Measurements from ENCODE around the gene AUTS2. TPM values are rescaled to one million over a fixed set of nuclear protein-coding genes. Genes with fewer than 3 reads are reported as not detected.

The AUTS2 gene
- polyA plus RNA-seq, 1 donor = 110 TPM

DNA sequence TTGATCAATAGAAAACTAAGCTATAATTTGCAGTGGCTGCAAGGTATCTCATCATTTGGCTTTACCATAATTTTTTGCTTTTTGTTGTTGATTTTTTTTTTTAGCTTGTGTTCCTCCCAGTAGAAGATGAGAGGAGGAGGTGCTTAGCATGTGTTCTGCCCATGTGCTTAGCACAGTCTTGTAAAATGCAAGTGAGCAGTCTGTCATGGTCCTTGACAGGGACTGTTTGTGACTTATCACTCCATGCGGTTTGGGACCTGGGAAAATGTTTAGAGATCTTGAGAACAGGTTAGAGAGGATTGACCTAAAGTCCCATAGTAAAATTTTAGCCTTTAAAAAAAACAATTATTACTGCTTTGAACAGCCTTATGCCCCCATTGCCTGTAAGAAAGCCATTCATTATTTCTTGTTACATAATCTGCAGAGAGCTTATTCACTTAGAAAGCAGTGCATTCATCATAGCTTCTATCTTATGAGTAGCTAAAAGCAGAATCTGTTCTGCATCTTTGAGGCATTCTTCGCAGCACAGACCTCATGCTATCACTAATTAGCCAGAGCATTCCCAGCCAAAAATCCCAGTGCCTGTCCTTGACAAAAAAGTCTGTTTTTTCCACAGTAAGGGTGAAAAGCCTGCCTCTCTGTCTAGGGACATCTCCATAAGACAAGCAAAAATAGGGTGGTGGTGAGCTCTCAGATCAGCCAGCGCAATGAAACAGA, 784.9 kb downstream of the AUTS2 start:
- DNase-seq = no peak

DNA sequence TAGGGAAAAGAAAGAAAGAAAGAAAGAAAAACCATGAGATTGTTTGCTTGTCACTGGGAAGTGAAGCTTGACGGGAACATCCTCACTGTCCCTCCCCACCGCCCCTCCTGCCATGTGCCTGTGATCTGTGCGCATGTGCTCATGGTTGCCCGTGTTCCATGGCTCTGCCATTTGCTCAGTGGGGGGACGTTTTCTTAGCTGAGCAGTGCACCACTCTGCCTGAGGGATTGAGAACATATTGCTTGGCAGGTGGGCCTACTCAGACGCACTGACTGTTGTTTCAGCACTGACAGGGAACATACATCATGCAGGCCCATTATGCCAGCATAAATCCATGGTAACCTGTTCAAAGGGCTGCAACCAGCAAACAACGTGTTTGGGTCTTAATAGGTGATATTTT, 785.7 kb downstream of the AUTS2 start:
- DNase-seq = no peak

DNA sequence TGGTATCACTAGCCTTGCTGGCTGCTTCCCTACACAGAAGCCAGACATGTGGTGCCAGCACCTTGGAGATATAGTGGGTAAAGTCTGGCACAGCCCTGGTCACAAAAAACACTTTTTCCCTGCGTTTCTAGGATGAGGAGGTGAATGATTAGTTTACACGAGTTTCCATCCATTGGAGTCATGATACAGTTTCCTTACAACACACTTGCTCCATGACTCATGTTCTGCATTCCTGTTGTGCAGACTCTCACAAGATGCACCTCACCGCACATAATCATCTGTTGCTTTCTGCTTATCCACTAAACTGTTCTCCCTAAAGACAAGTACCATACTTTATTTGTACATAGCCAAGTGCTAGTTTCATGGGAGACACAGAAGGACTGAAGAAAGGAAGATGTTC, 786.6 kb downstream of the AUTS2 start:
- no peak for DNase-seq

DNA sequence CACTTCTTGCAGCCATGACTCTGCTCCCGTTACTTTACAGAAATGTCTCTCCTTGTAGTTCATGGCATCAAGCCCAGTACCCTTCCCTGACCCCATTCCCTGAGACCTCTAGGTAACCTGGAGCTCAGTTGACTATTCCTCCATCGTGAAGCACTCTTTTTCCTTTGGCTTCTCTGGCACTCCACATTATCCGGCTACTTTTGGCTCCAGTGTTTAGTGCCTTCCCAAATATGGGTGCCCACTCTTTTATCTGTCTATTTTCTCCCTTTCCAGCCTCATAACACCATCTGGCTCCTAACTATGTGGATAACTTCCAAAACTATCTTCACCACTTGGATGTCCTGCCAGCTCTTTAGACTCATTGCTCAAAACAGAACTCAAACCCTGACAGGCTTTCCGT, 788.9 kb downstream of the AUTS2 start:
- DNase-seq = no peak

DNA sequence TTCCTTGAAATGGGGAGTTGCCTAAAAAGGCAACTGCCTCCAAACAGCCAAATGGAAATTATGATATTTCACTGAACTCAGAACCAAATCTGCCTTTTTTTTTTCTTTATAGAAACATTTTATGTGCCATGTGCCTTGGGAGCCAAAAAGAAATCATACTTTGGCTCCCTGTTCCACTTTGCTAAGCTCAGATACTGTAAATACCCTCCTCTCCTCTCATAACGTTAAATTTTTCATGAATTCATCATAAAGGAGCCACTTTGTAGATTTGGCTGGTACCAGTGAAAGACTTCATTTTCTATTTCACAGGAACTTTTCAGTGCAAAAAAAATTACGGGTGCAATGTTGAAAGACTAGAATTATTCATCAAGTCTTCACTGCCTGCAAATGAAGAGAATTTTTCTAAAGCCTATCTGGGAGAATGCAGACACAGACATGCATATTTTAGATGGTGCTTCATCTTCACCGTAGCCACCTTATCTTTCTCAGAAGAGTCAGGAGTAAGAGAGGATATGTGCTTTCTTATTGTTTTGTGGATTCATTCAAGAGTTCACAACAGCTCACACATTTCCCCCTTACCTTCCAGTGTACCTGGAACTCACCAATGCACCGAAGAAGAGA, 791.4 kb downstream of the AUTS2 start:
- DNase-seq = no peak

DNA sequence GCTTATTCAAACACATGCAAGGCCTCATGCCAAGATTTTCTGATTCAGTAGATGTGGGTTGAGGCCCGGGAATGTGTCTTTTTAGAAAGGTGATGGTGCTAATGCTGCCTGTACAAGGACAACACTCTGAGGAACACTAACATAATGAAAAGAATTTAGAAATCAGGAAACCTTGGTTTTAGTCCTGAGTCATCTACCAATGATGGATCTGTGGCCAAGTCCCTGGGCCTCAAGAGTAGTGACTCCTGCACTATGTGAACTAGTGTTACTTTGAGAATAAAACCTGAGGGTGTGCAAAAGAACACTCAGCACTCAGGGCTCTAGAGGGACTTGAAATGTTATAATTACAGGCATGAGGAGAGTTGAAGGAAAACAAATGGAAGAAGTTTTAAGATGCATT, 792.0 kb downstream of the AUTS2 start:
- DNase-seq = no peak

DNA sequence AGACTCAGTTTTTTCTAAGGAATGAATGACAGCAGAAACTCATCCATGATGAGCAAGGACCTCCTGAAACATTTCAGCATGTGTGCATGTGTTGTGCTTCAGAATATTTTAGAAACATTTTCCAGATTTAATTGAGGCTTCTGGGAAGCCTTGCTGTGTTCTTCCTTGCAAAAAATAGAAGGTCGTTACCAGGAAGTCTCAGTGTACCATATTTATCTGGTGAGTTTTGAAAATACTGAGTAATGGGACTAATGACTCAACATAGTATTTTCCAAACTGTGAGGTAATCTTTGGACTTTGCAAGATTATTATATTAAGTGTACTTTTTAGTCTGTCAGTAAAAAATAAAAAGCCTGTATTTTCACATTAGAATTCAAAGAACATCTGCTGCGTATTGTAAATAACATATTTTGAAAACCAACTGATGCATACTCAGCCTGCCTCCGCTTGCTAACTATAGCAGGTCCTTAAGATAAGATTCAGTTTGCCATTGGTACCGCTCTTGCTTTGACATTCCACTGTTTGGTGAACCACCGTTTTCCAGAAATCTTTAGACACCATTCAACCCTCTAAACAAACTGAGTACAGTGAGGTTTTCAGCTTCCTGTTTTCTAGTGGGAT, 794.1 kb downstream of the AUTS2 start:
- no peak for DNase-seq

DNA sequence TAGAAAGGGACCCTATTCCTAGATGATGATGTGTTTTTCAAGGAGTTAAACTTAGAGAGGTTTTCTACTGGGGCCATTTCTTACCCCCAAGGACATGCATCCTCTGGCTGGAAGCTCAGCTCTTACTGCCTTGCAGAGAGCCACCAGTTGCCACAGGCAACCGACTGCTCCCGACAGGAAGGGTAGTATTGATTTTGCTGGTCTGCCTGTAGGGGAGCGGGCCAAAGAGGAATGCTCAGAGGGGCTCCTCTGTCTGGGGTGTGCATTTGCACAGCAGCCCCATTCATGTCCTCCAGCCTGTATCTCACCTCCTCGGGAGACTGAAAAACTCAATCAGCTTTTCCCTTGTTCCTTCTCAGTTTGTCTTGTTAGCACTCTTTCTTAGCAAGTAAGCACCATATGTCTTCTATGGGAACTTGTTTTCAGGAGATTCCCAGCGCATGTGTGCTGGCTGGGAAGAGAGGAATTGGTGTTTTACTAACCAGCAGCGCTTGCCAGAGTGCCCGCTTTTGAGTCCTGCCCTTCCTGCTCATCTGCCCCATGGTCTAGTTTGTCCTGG, 794.7 kb downstream of the AUTS2 start:
- no peak for DNase-seq

DNA sequence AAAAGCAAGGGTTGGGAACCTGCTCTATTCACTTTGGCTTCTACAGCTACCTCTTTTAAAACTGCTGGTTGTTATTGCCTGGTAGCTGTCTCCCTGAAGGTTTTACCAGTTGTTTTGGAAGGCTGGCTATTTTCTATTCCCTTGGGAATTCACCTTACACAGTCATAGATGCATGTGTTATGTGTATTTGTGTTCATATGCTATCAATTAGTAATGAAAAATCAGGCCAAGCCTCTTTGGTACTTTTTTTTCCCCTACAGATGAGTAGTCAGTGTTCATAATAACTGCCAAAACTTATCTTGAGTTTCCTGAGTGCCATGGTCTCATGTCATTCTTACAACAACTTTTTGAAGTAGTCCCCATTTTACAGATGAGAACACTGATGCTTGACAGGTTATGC, 795.7 kb downstream of the AUTS2 start:
- no peak for DNase-seq

DNA sequence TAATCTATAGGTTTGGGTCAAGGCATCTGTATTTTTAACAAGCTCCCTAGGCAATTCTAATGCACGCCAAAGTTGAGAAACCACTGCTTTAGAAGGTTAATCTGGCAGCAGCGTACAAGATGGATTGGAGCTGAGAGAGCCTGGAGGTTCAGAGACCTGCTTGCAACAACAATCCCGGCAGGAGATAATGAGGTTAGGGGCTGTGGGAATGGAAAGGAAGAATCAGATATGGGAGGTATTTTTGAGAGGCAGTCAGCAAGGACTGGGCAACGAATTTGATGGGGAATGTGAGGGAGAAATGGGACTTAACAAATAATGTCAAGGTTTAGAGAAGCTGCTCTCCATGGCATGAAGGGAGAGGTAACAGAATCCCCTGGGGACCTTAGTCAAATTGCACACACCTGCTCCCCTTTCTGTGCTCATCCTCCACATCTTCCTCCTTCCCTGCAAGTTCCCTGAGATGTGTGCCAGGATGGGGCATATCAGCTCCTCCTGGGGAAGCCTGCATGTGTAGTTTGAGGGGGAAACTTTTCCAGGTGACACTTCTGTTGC, 802.6 kb downstream of the AUTS2 start:
- DNase-seq = no peak

DNA sequence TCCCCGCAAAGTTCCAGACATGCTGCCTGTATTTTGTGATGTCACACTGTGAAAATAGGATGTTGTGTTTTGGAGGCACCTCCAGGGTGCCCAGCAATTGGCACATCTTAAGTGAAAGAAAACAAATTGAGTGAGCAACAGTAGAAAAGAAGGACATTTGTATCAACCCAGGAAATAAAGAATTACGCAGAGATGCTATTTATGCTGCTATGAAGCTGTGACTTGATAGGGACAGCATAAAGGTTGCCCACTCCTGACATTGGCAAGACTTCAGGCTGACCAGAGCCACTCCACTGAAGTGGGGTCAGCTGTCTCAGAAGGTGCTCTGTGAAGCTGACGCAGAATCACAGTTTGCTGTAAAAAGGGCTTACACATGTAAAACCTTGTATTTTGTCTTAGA, 803.8 kb downstream of the AUTS2 start:
- no peak for DNase-seq

DNA sequence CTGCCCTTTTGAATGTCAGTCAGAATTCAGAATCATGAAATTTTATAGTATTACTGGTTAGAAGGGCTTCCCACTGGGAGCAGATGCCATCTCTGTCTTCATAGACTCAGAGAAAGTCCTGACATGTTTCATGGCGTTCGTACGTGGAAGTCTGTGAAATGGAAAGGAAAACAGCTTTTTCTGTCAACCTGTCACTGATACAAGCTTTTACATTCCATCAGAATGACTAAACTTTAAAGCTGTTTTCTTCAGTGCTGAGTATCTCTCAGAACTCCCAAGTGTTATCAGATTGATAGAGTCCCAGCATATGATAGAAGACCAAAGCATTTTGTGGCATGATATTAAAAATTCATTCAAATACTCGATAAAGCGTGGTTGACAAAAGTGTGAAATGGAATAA, 807.0 kb downstream of the AUTS2 start:
- DNase-seq = no peak

DNA sequence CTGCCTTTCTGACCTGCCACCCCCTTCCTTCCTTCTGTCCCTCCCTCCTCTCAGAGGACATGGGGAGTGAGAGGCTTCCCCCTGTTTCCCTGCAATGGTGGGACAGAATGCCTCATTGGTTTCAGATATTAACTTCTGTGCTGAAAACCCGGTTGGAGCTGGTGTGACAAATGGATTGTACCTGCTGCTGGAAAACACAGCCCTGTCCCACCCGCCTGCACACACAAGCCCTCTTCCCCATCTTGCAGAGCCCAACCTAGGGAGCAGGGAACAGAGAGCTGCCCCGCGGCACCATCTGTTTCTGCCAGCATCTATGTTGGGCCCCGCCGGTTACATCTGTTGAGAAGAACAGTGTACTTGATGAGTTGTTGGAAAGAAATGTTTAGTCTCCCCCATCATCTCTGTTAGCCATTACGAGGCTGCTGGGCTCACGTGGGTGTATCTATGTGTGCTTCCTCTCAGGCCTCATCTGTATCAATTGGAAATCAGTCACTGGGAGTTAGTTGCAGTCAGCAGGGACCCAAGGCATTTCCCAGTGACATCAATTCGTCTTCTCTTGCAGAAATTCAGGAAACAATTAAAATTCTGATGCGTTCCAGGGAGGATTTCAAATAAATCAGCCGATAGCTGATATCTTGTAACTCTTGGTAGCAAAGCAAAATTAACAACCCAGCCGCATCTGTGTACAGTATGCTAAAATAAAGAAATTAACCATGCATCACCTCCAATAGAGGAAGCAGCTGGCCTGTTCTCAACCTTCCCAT, 808.1 kb downstream of the AUTS2 start:
- no peak for DNase-seq

DNA sequence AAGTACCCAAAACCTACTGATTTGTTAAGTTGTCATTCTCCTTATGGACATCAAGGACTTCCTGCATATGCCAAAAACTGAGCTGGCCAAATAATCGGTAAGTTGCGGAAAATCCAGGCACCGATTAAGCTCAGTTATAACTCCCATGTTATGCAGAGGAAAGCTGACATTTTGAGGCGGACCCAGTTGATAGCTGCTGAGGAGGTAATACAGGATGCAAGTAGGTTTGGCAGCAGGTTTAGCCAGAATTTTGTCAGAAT, 808.6 kb downstream of the AUTS2 start:
- DNase-seq = no peak

DNA sequence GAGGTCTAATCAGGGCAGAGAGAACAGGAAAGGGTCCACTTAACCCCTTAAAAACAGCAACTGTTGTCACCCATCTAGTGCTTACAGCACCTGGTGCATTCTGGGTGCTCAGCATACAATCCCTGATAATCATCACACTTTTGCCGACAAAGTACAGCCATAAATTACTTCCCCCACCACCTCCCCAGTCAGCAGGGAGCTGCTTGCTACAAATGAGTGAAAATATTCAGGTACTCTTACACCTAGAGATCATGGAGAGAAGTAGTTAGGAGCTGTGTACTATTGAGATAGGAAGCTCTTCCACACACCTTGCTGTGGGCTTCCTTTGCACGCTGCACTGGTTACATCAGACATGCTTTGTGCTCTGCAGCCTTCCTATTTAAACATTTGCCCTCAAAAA, 810.2 kb downstream of the AUTS2 start:
- DNase-seq = no peak

DNA sequence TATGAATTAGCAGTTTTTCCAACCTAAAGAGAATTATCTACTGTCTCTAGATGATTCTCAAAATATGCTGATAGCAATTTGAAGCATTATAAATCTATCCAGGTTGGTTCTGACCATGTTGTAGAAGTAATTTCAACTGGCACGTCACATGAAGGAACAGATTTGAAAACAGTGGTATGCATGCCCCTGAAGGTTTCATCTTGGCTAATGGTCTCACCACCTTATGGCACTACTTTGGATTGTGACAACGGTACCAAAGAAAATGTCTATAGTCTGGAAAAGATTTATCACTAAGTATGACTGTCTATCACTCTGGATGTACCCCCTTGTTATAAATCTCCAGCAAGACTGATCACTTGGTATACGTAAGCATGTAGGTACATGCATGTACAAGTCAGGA, 810.6 kb downstream of the AUTS2 start:
- DNase-seq = no peak

DNA sequence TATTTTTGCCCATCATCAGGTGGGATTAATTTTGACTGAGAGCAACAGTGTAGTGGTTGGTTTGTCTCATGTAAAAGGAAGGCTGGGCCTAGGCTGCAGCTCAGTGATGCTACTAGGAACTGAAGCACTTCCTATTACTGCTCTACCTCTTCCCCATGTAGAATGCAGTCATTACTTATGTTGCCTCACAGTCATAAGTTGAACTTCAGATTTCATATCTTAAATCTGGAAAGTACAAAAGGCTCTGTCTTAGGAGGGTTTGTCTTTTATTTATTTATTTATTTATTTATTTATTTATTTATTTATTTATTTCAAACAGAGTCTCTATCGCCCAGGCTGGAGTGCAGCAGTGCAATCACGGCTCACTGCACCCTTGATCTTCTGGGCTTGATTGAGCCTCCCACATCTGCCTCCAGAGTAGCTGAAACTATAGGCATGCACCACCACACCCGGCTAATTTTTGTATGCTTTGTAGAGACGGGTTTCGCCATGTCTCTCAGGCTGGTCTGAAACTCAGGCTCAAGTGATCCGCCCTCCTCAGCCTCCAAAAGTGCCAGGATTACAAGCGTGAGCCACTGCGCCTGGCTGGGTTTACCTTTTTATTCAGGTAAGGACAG, 812.0 kb downstream of the AUTS2 start:
- DNase-seq = no peak

DNA sequence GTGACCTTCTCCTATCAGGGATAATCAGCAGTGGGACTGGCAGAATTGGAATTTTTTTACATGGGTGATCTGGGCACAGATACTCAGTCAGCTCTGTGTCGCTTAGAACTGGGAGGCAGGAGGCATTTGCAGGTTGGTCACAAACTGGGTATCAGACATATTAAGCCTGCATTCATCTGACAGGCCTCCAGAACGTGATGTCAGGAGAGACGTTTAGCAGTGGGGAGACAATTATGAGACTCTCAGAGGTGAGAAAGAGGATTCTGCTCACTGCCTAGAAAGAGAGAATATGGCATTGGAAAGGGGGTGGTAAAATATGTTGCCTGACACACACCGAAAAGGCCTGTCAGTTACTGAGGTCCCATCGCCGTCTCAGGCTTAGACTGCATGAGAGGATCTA, 816.1 kb downstream of the AUTS2 start:
- no peak for DNase-seq

DNA sequence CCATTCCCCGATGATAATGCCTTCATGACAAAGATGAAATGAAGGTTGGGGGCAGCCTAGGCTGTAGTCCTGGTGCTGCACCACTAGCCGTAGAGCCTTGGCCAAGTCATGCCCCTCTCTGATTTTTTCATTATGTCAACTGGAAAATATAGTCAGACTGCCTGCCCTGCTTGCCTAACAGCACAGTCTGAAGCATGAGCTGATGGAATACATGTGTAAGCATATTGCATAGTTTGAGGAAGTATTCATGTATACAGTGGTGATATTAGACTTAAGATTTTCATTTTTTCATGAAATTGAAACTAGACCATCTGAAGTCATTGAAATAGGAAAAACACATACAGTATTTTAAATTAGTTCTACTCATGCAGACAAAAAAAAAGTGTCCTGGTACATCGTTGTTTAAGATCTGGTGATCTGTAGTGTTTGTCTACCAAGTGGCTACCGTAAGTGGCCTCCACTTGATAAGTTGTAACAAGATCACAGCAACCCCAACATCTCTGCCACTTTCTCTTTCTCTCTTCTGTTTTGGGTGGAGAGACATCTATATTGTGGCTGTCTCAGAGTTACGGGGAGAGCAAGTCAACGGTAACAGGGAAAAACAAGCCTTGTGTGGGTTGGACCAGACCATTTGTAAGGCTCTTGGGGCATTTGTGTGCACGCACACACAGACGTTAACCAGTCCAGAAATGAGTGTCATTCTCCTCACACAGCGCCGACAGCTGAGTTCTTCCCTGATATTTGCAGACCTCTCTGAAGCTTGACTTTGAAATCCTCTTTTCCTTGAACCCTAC, 817.1 kb downstream of the AUTS2 start:
- DNase-seq = no peak

DNA sequence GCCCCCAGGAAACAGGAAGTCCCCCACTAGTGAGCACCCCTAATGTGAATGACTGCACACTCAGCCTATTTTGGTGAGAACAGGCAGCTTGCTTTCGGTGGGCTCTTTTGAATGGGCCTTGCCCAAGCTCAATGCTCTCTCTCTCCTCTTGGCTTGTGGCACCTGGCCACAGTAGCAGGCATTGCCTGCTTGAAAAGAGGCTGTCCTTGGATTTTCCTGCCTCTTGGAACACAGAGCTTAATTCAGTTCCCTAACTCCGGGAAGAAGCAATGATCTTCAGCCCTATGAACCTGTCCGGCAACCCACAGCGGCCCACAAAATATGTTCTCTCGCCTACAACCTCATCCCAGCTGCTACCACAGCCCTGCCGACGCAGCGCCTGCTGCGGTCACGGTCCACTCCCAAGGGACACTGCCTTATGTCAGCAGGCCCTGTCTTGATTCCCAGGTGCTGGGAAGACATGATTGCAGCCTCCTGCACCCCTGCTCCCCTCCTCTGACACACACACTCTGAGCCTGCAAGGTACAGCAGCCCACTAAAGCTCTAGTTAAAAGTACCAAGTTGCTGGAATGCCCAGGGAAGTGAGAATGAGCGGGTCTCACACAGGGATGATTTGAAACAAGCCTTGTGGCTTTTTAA, 818.2 kb downstream of the AUTS2 start:
- no peak for DNase-seq

All from left kidney (tissue), 2 donors.